Hepatocyte (in vitro differentiated cells): ENCODE data around the gene MTFR1L. TPM values are rescaled to one million over a fixed set of nuclear protein-coding genes. Genes with fewer than 3 reads are reported as not detected.
A peak's percentile ranks its signal among the peaks of the same experiment; 100 is the strongest.

Experiments
- DNase-seq: peaks from one replicate; pipeline ENCODE4 v3.0.0-alpha.2; 2016; ENCODE audit warnings: low spot score
- H2AFZ ChIP-seq: fragments of 200-600 bp; sonication (generic); 2 replicates; pipeline ENCODE4 v1.6.0; 2016; ENCODE audit warnings: antibody characterized with exemption, mild to moderate bottlenecking
- H3K27ac ChIP-seq: fragments of 200-600 bp; sonication (generic); 2 replicates; pipeline ENCODE4 v1.5.1; 2016; ENCODE audit warnings: mild to moderate bottlenecking
- H3K27me3 ChIP-seq: fragments of 200-600 bp; sonication (generic); 2 replicates; pipeline ENCODE4 v1.6.1; 2016
- H3K36me3 ChIP-seq: fragments of 200-600 bp; sonication (generic); replicated peaks from 2 replicates; pipeline ENCODE4 v1.5.1; 2016; ENCODE audit warnings: low read depth; ENCODE audit not compliant: insufficient read depth
- H3K4me1 ChIP-seq: fragments of 200-600 bp; sonication (generic); 2 replicates; pipeline ENCODE4 v1.5.1; 2016; ENCODE audit warnings: mild to moderate bottlenecking, moderate library complexity; ENCODE audit not compliant: insufficient read depth
- H3K4me2 ChIP-seq: fragments of 200-600 bp; sonication (generic); 2 replicates; pipeline ENCODE4 v1.6.0; 2016
- H3K4me3 ChIP-seq: fragments of 200-600 bp; sonication (generic); 2 replicates; pipeline ENCODE4 v1.5.1; 2016; ENCODE audit warnings: mild to moderate bottlenecking
- H3K79me2 ChIP-seq: fragments of 200-600 bp; sonication (generic); 2 replicates; pipeline ENCODE4 v1.6.0; 2017; ENCODE audit warnings: mild to moderate bottlenecking
- H3K9me2 ChIP-seq: fragments of 200-600 bp; sonication (generic); replicated peaks from 2 replicates; pipeline ENCODE4 v1.6.0; 2017; ENCODE audit warnings: mild to moderate bottlenecking; ENCODE audit not compliant: insufficient read depth
- H3K9me3 ChIP-seq: fragments of 200-600 bp; sonication (generic); 2 replicates; pipeline ENCODE4 v1.5.1; 2016; ENCODE audit warnings: low read depth, mild to moderate bottlenecking
- H4K20me1 ChIP-seq: fragments of 200-600 bp; sonication (generic); 2 replicates; pipeline ENCODE4 v1.6.0; 2016; ENCODE audit warnings: mild to moderate bottlenecking; ENCODE audit not compliant: insufficient read depth, poor library complexity, severe bottlenecking
- EZH2 ChIP-seq: fragments of 200-600 bp; sonication (generic); IDR thresholded peaks from 2 replicates; pipeline ENCODE4 v1.6.1; 2016; ENCODE audit warnings: antibody characterized with exemption, mild to moderate bottlenecking, borderline replicate concordance
- EZH2phosphoT487 ChIP-seq: fragments of 200-600 bp; sonication (generic); IDR thresholded peaks from one replicate; pipeline ENCODE4 v1.6.1; 2018; ENCODE audit warnings: antibody characterized with exemption, mild to moderate bottlenecking, low read depth, moderate library complexity; ENCODE audit not compliant: unreplicated experiment, severe bottlenecking
- WGBS: methylation state at CpG from one replicate; pipeline ENCODE4 v1.1.6; 2016; ENCODE audit warnings: low lambda C conversion rate; ENCODE audit errors: missing lambda C conversion rate; 5-methylcytosine and 5-hydroxymethylcytosine counted together
- polyA plus RNA-seq: library from polyadenylated mRNA; unstranded; fragments of >200 nt; fragmentation: Nextera tagmentation; extraction: Ambion mirVana; gene quantifications from 2 replicates; pipeline ENCODE4 v1.2.1, GENCODE V29; 2016
- total RNA-seq: library from RNA; depleted of rRNA; stranded (reverse); fragments of >200 nt; gene quantifications from 2 replicates; pipeline ENCODE4 v1.2.3, GENCODE V29; 2014
- TF ChIP-seq, protein P1 (sequence below): fragments of 200-600 bp; sonication (generic); IDR thresholded peaks from 2 replicates; pipeline ENCODE4 v1.5.1; 2016; ENCODE audit warnings: antibody characterized with exemption, mild to moderate bottlenecking; ENCODE audit not compliant: poor library complexity

MTFR1L gene
- total and polyA plus RNA-seq, 2 experiments from 2014 or later = 62.6 to 103 TPM

DNA sequence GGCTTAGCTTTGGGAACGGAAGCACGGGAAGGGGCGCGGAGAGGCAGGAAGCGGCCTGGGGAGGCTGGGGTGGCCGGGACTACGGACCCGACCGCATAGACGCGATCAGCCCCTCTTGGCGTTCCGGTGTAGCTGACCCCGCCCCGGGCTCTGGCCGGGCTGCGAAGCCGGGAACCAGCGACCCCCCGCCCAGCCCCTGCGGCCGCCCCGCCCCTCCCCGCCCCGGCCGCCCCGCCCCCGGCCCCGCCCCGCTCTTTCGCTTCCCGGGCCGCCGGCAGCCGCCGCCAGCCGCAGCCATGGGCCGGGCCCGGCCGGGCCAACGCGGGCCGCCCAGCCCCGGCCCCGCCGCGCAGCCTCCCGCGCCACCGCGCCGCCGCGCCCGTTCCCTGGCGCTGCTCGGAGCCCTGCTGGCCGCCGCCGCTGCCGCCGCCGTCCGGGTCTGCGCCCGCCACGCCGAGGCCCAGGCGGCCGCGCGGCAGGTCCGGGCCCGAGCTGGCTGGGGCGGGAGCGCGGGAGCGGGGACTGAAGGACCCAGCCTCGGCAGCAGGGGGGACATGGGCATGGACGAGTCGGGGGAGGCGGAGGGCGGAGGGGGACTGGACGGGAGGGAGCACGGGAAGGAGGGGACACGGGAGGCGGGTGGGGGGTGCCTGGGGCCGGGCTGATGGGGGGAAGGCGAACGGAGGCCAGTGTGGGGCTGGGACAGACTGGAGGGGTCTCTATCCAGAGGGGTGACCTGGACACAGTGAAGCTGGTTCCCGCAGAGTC lies 19.6 kb upstream of the MTFR1L start, which contains the start of gene SELENON:
Gene SELENON (plus strand): TSS at position 259 of the 768 bp plus-strand sequence. CDS start 38 bp downstream, at position 297.
- TF ChIP-seq, protein P1, sequence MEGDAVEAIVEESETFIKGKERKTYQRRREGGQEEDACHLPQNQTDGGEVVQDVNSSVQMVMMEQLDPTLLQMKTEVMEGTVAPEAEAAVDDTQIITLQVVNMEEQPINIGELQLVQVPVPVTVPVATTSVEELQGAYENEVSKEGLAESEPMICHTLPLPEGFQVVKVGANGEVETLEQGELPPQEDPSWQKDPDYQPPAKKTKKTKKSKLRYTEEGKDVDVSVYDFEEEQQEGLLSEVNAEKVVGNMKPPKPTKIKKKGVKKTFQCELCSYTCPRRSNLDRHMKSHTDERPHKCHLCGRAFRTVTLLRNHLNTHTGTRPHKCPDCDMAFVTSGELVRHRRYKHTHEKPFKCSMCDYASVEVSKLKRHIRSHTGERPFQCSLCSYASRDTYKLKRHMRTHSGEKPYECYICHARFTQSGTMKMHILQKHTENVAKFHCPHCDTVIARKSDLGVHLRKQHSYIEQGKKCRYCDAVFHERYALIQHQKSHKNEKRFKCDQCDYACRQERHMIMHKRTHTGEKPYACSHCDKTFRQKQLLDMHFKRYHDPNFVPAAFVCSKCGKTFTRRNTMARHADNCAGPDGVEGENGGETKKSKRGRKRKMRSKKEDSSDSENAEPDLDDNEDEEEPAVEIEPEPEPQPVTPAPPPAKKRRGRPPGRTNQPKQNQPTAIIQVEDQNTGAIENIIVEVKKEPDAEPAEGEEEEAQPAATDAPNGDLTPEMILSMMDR = no peak
- TF ChIP-seq EZH2 (no peak), EZH2phosphoT487 (no peak)
- peaks cover 30% of the 10 kb centered on the region for H3K4me1 ChIP-seq
- DNase-seq = peak; percentile 75

DNA sequence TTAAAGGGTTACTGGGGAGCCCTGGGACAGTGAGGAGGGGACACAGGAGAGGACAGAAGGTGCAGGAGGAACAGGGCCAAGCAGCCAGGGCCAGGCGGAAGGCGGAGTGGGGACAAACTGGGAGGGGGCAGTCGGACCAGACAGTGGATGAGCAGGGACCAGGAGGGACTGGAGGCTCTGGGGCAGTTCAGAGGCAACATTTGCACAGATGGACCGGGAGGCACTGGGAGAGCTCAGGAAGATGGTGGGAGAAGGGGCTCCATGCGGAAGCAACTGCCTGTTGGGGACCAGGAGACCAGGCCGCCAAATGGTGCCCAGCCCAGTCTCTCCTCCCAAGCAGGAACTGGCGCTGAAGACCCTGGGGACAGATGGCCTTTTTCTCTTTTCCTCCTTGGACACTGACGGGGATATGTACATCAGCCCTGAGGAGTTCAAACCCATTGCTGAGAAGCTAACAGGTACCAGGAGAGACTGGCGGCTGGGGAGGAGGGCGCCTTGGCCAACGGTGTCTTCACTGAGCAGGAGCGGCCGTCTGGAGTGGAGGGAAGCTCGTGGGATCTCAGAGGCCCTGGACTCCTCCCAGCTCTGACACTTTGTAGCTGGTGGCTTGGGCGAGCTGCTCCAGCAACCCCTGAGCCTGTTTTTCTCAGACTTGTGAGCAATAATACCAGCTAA lies 18.9 kb upstream of the MTFR1L start:
- Histone ChIP-seq H3K27ac (peak overlapping the region; percentile 16), H3K27me3 (no peaks in the 10 kb centered on the region), H3K4me3 (peak overlapping the region; percentile 77), H3K9me3 (no peaks in the 10 kb centered on the region), H2AFZ (peak overlapping the region; percentile 71), H3K36me3 (no peaks in the 10 kb centered on the region), H3K4me2 (peak overlapping the region; percentile 93), H3K79me2 (peaks cover 30% of the 10 kb centered on the region), H3K9me2 (no peaks in the 10 kb centered on the region), H4K20me1 (no peaks in the 10 kb centered on the region), H3K4me1 (peaks cover 25% of the 10 kb centered on the region)
- 65% methylated on average over 15 of the region's 15 CpGs for WGBS
- TF ChIP-seq, protein P1 = no peak
- TF ChIP-seq EZH2phosphoT487 = no peak
- TF ChIP-seq EZH2 = no peak
- no peak for DNase-seq

More for the DNA sequence above, 19.6 kb upstream of the MTFR1L start, which contains the start of gene SELENON:
- Histone ChIP-seq H4K20me1 (no peaks in the 10 kb centered on the region), H3K4me3 (peak within 1 kb of the TSS; percentile 77), H3K9me2 (no peaks in the 10 kb centered on the region), H3K79me2 (peaks cover 30% of the 10 kb centered on the region), H3K9me3 (no peaks in the 10 kb centered on the region), H3K36me3 (no peaks in the 10 kb centered on the region), H3K4me2 (peak within 1 kb of the TSS; percentile 93), H2AFZ (peak within 1 kb of the TSS; percentile 78), H3K27ac (peak within 1 kb of the TSS; percentile 77), H3K27me3 (no peaks in the 10 kb centered on the region)
- 3% methylated on average over 16 of the region's 91 CpGs for WGBS

DNA sequence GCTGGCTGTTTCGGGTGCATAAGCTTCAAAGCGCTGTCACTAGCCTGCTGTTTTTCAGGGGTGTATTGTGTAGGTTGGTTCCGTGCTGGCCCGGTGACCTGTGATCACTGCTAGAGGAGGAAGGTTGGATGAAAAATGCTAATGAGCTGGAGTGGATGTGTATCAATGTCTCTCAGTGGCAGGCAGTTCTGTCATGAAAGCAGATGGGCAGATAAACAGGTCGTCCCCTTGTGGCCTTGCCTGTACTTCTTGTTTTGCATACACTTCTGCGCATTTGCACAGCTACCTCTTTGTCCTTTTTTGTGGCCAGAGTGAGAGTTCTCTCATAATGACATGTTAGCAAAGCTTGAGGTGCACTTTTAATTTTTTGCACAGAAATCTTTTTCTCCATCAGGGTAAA lies 16.8 kb upstream of the MTFR1L start:
- 70% methylated on average over 6 of the region's 6 CpGs for WGBS
- H3K79me2 ChIP-seq = peaks cover 30% of the 10 kb centered on the region
- H3K9me3 ChIP-seq = no peaks in the 10 kb centered on the region
- H2AFZ ChIP-seq = no peak overlapping the region
- H3K9me2 ChIP-seq = no peaks in the 10 kb centered on the region
- DNase-seq = no peak
- H3K36me3 ChIP-seq = no peaks in the 10 kb centered on the region
- H3K27me3 ChIP-seq = no peaks in the 10 kb centered on the region
- H3K4me1 ChIP-seq = peaks cover 20% of the 10 kb centered on the region
- no peaks in the 10 kb centered on the region for H4K20me1 ChIP-seq
- peak overlapping the region; percentile 42 for H3K4me2 ChIP-seq
- no peak overlapping the region for H3K4me3 ChIP-seq
- TF ChIP-seq, protein P1 = no peak
- TF ChIP-seq EZH2 = no peak
- TF ChIP-seq EZH2phosphoT487 = no peak
- H3K27ac ChIP-seq = no peak overlapping the region
